Gastroesophageal sphincter (tissue), 4 donors: ENCODE measurements around the gene EIF2AK3. TPM values are rescaled to one million over a fixed set of nuclear protein-coding genes. Genes with fewer than 3 reads are reported as not detected.

Source experiments
- ATAC-seq: fragments of 150-250 bp; one replicate; pipeline ENCODE4 v1.9.1; 2016; ENCODE audit warnings: mild to moderate bottlenecking, moderate library complexity
- H3K27ac ChIP-seq, 4 donors: fragments of 200-600 bp; sonication (generic) in 3 of 4; 1 replicate in 3 of 4; 2 replicates in 1 of 4; pipeline ENCODE4 v1.5.1; 2016 to 2019
- H3K27me3 ChIP-seq: fragments of 200-600 bp; sonication (generic); one replicate; pipeline ENCODE4 v1.5.1; 2019
- H3K36me3 ChIP-seq, 2 donors: fragments of 200-600 bp; sonication (generic); one replicate each; pipeline ENCODE4 v1.5.1; 2019; ENCODE audit warnings: control low read depth in 1 of 2
- H3K4me1 ChIP-seq, 3 donors: fragments of 200-600 bp; sonication (generic); 1 replicate in 2 of 3; 2 replicates in 1 of 3; pipeline ENCODE4 v1.5.1; 2016 to 2019; ENCODE audit warnings: control low read depth in 2 of 3
- H3K4me3 ChIP-seq, 2 donors: fragments of 200-600 bp; sonication (generic); one replicate each; pipeline ENCODE4 v1.5.1; 2019; ENCODE audit warnings: mild to moderate bottlenecking in 1 of 2, moderate library complexity in 1 of 2
- H3K9me3 ChIP-seq, 3 donors: fragments of 200-600 bp; sonication (generic); one replicate each; pipeline ENCODE4 v1.5.1; 2017 to 2019; ENCODE audit warnings: control low read depth in 2 of 3
- CTCF ChIP-seq, 4 experiments: fragments of 200-600 bp in 2 of 4; fragments of 450-650 bp in 2 of 4; sonication (generic) in 1 of 4; IDR thresholded peaks; one replicate each; pipeline ENCODE4 v1.5.1; 2017 to 2019; ENCODE audit warnings: antibody characterized with exemption in 4 of 4, mild to moderate bottlenecking in 2 of 4, moderate library complexity in 2 of 4
- EP300 ChIP-seq: sonication (generic); formaldehyde crosslinking; IDR thresholded peaks from one replicate; pipeline ENCODE4 v1.6.1; 2017; ENCODE audit warnings: antibody characterized with exemption, mild to moderate bottlenecking
- POLR2A ChIP-seq, 2 donors: fragments of 450-650 bp; IDR thresholded peaks; one replicate each; pipeline ENCODE4 v1.6.1; 2017; ENCODE audit warnings: antibody characterized with exemption in 2 of 2, mild to moderate bottlenecking in 2 of 2, moderate library complexity in 1 of 2
- POLR2AphosphoS5 ChIP-seq: sonication (generic); formaldehyde crosslinking; IDR thresholded peaks from one replicate; pipeline ENCODE4 v1.6.1; 2017; ENCODE audit warnings: antibody characterized with exemption
- WGBS, 2 donors: methylation state at CpG; one replicate each; pipeline ENCODE4 v1.1.5; 2018; ENCODE audit warnings: low coverage in 1 of 2; 5-methylcytosine and 5-hydroxymethylcytosine counted together
- total RNA-seq, 4 donors: library from RNA; depleted of rRNA; stranded (reverse); fragments of >200 nt; gene quantifications; one replicate each; pipeline ENCODE4 v1.1.0, GENCODE V29; 2016

The EIF2AK3 gene
- total RNA-seq, 4 donors from 2014 or later: 9.6 to 22.0 (median 14.7) TPM

DNA sequence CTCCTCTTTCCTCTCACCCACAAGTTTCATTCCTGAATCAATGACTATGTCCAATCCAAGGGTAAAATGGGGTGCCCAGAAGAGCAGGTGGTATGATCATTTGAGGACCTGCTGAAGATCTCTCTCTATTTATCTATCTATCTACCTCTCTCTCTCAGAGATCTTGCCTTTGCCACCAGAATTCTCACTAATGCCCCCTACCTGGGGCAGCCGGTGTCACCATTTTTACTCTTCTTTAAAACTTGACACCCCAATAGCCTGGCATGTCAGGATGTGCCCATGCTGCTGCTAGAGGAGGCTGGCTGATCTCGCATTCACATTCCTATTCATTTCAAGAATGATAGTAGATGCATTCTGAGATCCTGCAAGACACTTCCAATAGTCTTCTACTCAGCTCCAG, 40.0 kb upstream of the EIF2AK3 start:
- 79 to 80% methylated on average over 2 of the region's 2 CpGs for WGBS, 2 donors
- H3K4me1 ChIP-seq: peaks cover 0 to 6% (median 0%) of the 10 kb centered on the region in 3 donors
- H3K36me3 ChIP-seq: no peaks in the 10 kb centered on the region
- H3K4me3 ChIP-seq: no peak overlapping the region
- H3K9me3 ChIP-seq: peaks cover 0 to 6% (median 0%) of the 10 kb centered on the region in 3 donors
- H3K27ac ChIP-seq: no peak overlapping the region
- TF ChIP-seq POLR2AphosphoS5: no peak
- no peak for TF ChIP-seq CTCF (IDR thresholded peaks at IDR 0.05)
- no peak for TF ChIP-seq POLR2A (IDR thresholded peaks at IDR 0.05)
- no peak for TF ChIP-seq EP300
- no peak for ATAC-seq
- no peaks in the 10 kb centered on the region for H3K27me3 ChIP-seq

GRCh38 chr2:88666576-88666975, 39.3 kb upstream of the EIF2AK3 start:
- no peak for ATAC-seq
- Histone ChIP-seq H3K4me3 (no peak overlapping the region), H3K4me1 (peaks cover 0 to under 1% (median 0%) of the 10 kb centered on the region in 3 donors), H3K27me3 (no peaks in the 10 kb centered on the region), H3K36me3 (no peaks in the 10 kb centered on the region), H3K9me3 (peaks cover 0 to 6% (median 0%) of the 10 kb centered on the region in 3 donors), H3K27ac (no peak overlapping the region)
- TF ChIP-seq EP300 (no peak), POLR2A (IDR thresholded peaks at IDR 0.05) (no peak), CTCF (IDR thresholded peaks at IDR 0.05) (no peak), POLR2AphosphoS5 (no peak)
- 63% methylated on average over 1 of the region's 4 CpGs; no CpG with 5 or more reads in 1 of the 2 donors for WGBS, 2 donors

GRCh38 chr2:88660622-88661021, 33.4 kb upstream of the EIF2AK3 start:
- peaks cover 0 to 17% (median 0%) of the 10 kb centered on the region in 3 donors for H3K4me1 ChIP-seq
- H3K36me3 ChIP-seq: no peaks in the 10 kb centered on the region
- no peaks in the 10 kb centered on the region for H3K27me3 ChIP-seq
- no peak overlapping the region for H3K27ac ChIP-seq
- ATAC-seq: no peak
- WGBS, 2 donors: 100% methylated on average over 1 of the region's 1 CpG
- peaks cover 0 to 6% (median 0%) of the 10 kb centered on the region in 3 donors for H3K9me3 ChIP-seq
- no peak for TF ChIP-seq CTCF (IDR thresholded peaks at IDR 0.05)
- no peak for TF ChIP-seq POLR2A (IDR thresholded peaks at IDR 0.05)
- TF ChIP-seq EP300: no peak
- no peak for TF ChIP-seq POLR2AphosphoS5
- no peak overlapping the region for H3K4me3 ChIP-seq

GRCh38 chr2:88659538-88659915, 32.3 kb upstream of the EIF2AK3 start:
- H3K4me1 ChIP-seq: peaks cover 0 to 17% (median 0%) of the 10 kb centered on the region in 3 donors
- H3K36me3 ChIP-seq: no peaks in the 10 kb centered on the region
- 15 to 29% methylated on average over 4 of the region's 4 CpGs for WGBS, 2 donors
- no peaks in the 10 kb centered on the region for H3K27me3 ChIP-seq
- no peak for TF ChIP-seq POLR2A (IDR thresholded peaks at IDR 0.05)
- no peak for TF ChIP-seq EP300
- no peak for TF ChIP-seq POLR2AphosphoS5
- TF ChIP-seq CTCF (IDR thresholded peaks at IDR 0.05): no peak
- H3K4me3 ChIP-seq: peak overlapping the region in 1 of 2 donors; percentile 3
- H3K9me3 ChIP-seq: peaks cover 0 to 6% (median 0%) of the 10 kb centered on the region in 3 donors
- ATAC-seq: peak; percentile 90
- H3K27ac ChIP-seq: peak overlapping the region in 3 of 4 donors; percentile 51 to 64 (median 60)

DNA sequence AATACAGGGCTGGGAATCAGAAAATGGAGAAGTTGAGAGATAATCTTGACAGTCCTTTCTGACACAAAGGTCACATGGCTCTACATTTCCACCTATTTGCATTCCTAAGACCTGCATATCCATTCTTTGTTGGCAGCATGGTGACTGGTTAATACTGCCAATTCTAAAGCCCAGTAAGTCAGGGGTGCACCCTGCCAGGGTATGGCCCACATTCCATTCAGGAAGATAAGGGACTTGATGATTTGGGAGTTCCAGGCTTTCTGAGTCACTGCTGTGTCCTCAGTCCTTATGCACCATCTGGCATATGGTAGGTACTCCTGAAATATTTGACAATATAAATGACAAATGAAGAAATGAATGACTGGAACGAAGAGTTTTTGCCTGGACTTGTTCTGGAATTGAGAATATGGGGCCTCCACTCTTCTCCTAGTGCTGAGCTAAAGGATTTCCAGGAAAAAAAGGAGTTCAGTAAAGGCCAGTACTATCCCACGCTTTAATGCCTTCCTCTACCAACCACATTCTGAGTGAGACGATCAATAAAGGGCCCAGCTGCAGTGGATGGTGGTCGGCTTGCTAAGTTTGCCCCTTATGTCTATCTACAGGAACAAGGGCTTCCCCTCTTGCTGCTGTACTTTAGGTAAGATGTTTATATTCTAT, 31.7 kb upstream of the EIF2AK3 start:
- 45 to 58% methylated on average over 4 of the region's 4 CpGs for WGBS, 2 donors
- H3K27ac ChIP-seq: peak overlapping the region; percentile 44 to 64 (median 56)
- peak; percentile 40 for ATAC-seq
- H3K4me1 ChIP-seq: peaks cover 0 to 17% (median 0%) of the 10 kb centered on the region in 3 donors
- peaks cover 0 to 6% (median 0%) of the 10 kb centered on the region in 3 donors for H3K9me3 ChIP-seq
- no peaks in the 10 kb centered on the region for H3K27me3 ChIP-seq
- peak overlapping the region in 1 of 2 donors; percentile 3 for H3K4me3 ChIP-seq
- H3K36me3 ChIP-seq: no peaks in the 10 kb centered on the region
- no peak for TF ChIP-seq POLR2A (IDR thresholded peaks at IDR 0.05)
- no peak for TF ChIP-seq CTCF (IDR thresholded peaks at IDR 0.05)
- no peak for TF ChIP-seq EP300
- TF ChIP-seq POLR2AphosphoS5: no peak
